Stimulated activated naive CD8-positive, alpha-beta T cell treated with anti-CD3 and anti-CD28 coated beads, Interleukin-15, Interleukin-2, amounts not matched to agents 100 U/mL and 50 U/mL, for 24 hours (primary cell): ENCODE results near the gene CLK1.
"Not testable (repeated sequence)": the region's sequence is repeated elsewhere in the genome, so short reads cannot be mapped to it uniquely, and the experiment has no call there.

Source experiments
- ATAC-seq: fragments of 150-1000 bp; cut with Tn5 transposase; one replicate; pipeline ENCODE4 v1.10.0; 2021
- DNase-seq: peaks from one replicate; pipeline ENCODE4 v3.0.0; 2021

Gene CLK1

GRCh38 chr2:200864176-200865034 is at the start of gene CLK1:
TSS of gene CLK1 (minus strand) at chr2:200864658. CDS start at chr2:200861862, 2,796 bp downstream.
- DNase-seq = peak; percentile 98

GRCh38 chr2:200913654-200914053 is 49.2 kb upstream of the CLK1 start:
- DNase-seq = no peak
- no peak for ATAC-seq

More at GRCh38 chr2:200864176-200865034, at the start of gene CLK1:
- ATAC-seq = peak; percentile 88

GRCh38 chr2:200909958-200910357 is 45.5 kb upstream of the CLK1 start:
- no peak for ATAC-seq

GRCh38 chr2:200905618-200906296 is 41.3 kb upstream of the CLK1 start:
- ATAC-seq (peak; percentile 50), DNase-seq (peak; percentile 57)

More at GRCh38 chr2:200909958-200910357, 45.5 kb upstream of the CLK1 start:
- no peak for DNase-seq

GRCh38 chr2:200901459-200902072 is 37.1 kb upstream of the CLK1 start:
- DNase-seq = peak; percentile 67
- ATAC-seq = peak; percentile 99

- no peak for DNase-seq
Measured at GRCh38 chr2:200899482-200899881, 35.0 kb upstream of the CLK1 start.

GRCh38 chr2:200888704-200889625 is 24.5 kb upstream of the CLK1 start, which contains the start of the genes NIF3L1 and PPIL3:
TSS of gene NIF3L1 (plus strand) at chr2:200889371. CDS start at chr2:200891944, 2,573 bp downstream.
TSS of gene PPIL3 (minus strand) at chr2:200889077. CDS start at chr2:200887615, 1,462 bp downstream.
- DNase-seq = peak; percentile 97
- peak; percentile 90 for ATAC-seq

More at GRCh38 chr2:200899482-200899881, 35.0 kb upstream of the CLK1 start:
- ATAC-seq = no peak

- not testable (repeated sequence) for DNase-seq, ATAC-seq
Measured at GRCh38 chr2:200881715-200882249, 17.3 kb upstream of the CLK1 start.

- DNase-seq (no peak), ATAC-seq (no peak)
Measured at GRCh38 chr2:200878289-200878880, 13.9 kb upstream of the CLK1 start.

- DNase-seq (no peak), ATAC-seq (no peak)
Measured at GRCh38 chr2:200877443-200877842, 13.0 kb upstream of the CLK1 start.

- no peak for DNase-seq
- ATAC-seq = no peak
Measured at GRCh38 chr2:200873560-200873959, 9.1 kb upstream of the CLK1 start.

- no peak for ATAC-seq
- DNase-seq = no peak
Measured at GRCh38 chr2:200871151-200871550, 6.7 kb upstream of the CLK1 start.

GRCh38 chr2:200869014-200869413 is 4.6 kb upstream of the CLK1 start:
- ATAC-seq = no peak

GRCh38 chr2:200863782-200864175 is 679 bp downstream of the CLK1 start:
- ATAC-seq = no peak
- peak; percentile 25 for DNase-seq

More at GRCh38 chr2:200869014-200869413, 4.6 kb upstream of the CLK1 start:
- DNase-seq = no peak

GRCh38 chr2:200862532-200863000 is 1.9 kb downstream of the CLK1 start:
- DNase-seq (peak; percentile 64), ATAC-seq (peak; percentile 64)

- ATAC-seq = no peak
- DNase-seq = no peak
Measured at GRCh38 chr2:200861617-200862155, 2.8 kb downstream of the CLK1 start.

GRCh38 chr2:200860092-200860795 is 4.2 kb downstream of the CLK1 start:
- DNase-seq (peak; percentile 48), ATAC-seq (no peak)

GRCh38 chr2:200856806-200857205 is 7.7 kb downstream of the CLK1 start:
- ATAC-seq = no peak
- DNase-seq = no peak

GRCh38 chr2:200852605-200853004 is 11.9 kb downstream of the CLK1 start:
- DNase-seq (no peak), ATAC-seq (no peak)
